Measurements from ENCODE around the gene SPAG16.

SPAG16 gene

GRCh38 chr2:214247531-214247930 is 963.3 kb downstream of the SPAG16 start:
- DNase-seq (ENCODE audit: low read depth in 2 of 2) = no peak

- DNase-seq (ENCODE audit: low read depth in 2 of 2) = no peak
These were observed 970.8 kb downstream of the SPAG16 start for GRCh38 chr2:214255046-214255445.

DNA sequence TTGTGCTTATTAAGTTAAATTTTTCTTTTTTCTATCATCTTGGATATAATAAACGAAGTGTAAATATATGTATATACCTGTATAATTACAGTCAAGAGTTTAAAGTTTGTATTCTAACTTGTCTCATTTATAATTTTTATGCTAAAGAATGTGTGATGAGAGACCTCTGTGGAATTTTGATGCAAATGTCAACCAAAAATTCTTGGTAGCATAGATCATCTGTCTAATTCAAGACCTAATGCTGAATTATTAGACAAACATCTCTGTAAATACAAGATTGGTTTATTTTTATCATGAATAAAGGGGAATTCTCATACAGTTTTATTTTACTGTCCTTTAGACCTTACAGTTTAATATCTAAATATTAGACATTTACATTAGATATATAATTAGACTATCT is 977.4 kb downstream of the SPAG16 start:
- no peak for DNase-seq (ENCODE audit: low read depth in 2 of 2)

- DNase-seq (ENCODE audit: low read depth in 2 of 2) = no peak
These were observed 979.9 kb downstream of the SPAG16 start for GRCh38 chr2:214264171-214264570.

DNA sequence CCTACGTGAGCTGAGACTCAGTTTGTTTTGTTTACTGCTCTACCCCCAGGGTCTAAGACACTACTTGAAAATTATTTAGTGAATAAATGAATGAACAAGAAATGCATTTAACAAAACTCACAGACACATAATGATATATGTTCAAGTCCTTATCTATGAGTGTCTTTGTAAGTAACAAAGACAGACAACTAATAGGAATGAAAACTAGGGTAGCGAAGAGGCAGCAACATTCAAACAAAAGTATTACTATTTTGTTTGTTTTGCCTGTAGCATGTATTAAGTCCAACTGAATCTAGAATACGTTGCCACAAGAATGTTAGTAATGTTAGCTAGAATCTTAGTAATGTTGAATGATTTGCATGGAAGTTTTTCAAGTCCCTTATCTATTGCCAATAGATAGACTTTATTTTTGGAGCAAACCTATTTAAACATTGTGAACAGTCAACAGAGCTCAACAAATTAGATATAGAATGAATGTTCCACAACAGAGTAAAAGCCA is 981.8 kb downstream of the SPAG16 start:
- DNase-seq (ENCODE audit: low read depth in 2 of 2) = no peak

- DNase-seq (ENCODE audit: low read depth in 2 of 2) = no peak
These were observed 993.6 kb downstream of the SPAG16 start for GRCh38 chr2:214277880-214278279.

GRCh38 chr2:214286011-214286410 is 1001.7 kb downstream of the SPAG16 start:
- no peak for DNase-seq (ENCODE audit: low read depth in 2 of 2)

DNA sequence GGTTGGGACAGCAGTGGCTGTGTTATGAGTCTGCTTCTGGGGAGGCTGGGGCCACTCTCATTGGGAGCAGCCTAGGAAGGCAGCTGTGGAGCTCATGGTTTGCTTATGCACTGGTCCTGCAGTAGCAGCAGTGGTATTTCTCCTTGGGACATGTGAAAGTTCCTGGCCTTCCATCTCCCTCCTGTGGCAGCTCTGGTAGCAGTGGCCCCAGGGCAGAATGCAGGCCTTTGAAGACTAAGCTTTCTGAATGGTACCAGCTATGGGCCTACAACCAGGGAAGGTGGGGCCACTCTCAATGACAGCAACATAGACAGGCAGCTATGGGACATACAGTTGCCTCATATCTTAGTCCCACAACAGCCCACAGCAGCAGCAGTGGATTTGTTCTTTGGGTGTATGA is 1009.3 kb downstream of the SPAG16 start:
- no peak for DNase-seq (ENCODE audit: low read depth in 2 of 2)

- no peak for DNase-seq (ENCODE audit: low read depth in 2 of 2)
These were observed 1010.2 kb downstream of the SPAG16 start for GRCh38 chr2:214294426-214294825.

- no peak for DNase-seq (ENCODE audit: low read depth in 2 of 2)
These were observed 1013.2 kb downstream of the SPAG16 start for GRCh38 chr2:214297423-214297822.

DNA sequence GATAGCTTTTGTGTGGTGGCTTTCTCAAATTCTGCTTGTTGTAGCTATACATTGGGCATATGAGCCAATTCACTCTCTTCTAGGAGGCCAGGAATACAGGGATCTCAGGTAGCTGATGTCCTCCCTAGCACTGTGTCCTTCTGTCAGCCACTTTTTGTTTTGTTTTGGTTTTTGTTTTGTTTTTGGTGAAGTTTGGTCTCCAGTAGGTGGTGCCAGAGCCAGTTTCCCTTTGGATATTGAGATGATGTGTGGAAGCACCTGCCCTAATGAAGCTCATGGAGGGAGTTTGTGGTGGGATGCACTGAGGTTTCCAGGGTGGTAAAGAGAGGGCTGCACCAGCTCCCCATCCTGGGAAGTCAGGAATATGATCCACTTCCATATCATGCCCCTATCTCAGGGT is 1026.1 kb downstream of the SPAG16 start:
- no peak for DNase-seq (ENCODE audit: low read depth in 2 of 2)

GRCh38 chr2:214311031-214311533 is 1026.8 kb downstream of the SPAG16 start:
- DNase-seq (ENCODE audit: low read depth in 2 of 2) = no peak

GRCh38 chr2:214311931-214312749 is 1027.9 kb downstream of the SPAG16 start:
- DNase-seq (ENCODE audit: low read depth in 2 of 2) = no peak

- DNase-seq (ENCODE audit: low read depth in 2 of 2) = no peak
These were observed 1031.1 kb downstream of the SPAG16 start for GRCh38 chr2:214315324-214315723.

GRCh38 chr2:214320211-214320610 is 1035.9 kb downstream of the SPAG16 start:
- DNase-seq (ENCODE audit: low read depth in 2 of 2) = no peak

DNA sequence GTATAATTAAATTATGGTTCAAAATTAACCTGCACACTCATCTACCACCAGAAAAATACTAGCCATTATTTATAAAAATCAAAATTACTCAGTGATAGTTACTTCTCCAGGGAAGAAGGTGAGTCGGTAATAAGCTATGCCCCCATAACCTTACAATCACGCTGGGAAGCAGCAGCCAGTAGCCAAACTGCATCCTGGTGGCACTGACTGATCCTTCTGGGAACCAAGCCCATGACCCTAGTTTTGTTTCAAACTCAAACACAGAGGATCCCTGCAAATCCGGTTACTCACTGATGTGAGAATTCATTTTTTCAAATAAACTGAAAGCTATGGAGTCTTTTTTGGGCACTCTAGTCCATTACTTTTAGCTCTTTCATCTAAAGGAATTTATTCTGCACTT is 1038.4 kb downstream of the SPAG16 start:
- no peak for DNase-seq (ENCODE audit: low read depth in 2 of 2)

DNA sequence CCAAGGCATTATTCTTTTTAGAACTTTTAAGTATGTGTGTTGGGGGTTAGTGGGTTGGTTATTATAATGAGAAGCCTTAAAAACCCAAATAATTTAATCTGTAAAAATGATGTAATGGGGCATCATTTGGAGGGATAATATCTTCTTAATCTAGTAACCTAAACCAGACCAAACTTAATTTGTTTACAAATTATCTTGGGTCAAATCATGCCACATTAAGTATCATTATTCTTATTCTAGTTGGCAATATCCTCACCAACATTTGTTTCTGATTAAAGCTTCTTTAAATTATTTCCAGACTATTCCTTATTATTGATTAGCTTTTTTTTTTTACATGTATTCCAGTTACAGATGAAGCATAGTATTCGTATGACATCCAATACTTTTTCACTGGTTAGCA is 1041.1 kb downstream of the SPAG16 start:
- no peak for DNase-seq (ENCODE audit: low read depth in 2 of 2)

DNA sequence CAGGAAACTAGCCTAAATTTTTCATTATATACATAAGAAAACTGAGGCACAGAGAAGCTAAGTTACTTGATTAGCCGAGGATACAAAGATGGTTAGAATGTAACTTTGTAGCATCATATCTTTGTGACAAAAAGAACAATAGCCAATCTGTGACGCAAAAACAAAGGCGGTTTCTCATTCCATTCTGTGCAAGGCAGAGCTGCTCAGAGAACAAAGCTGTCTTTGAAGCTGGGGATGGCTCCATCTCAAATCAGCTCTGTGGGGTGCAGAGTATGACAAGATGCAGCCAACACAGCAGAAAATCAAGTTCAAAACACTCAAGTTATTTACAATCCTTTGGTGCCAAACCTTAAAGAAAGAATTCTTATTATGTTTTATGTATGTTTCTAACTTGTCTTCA is 1044.7 kb downstream of the SPAG16 start:
- DNase-seq (ENCODE audit: low read depth in 2 of 2) = no peak

DNA sequence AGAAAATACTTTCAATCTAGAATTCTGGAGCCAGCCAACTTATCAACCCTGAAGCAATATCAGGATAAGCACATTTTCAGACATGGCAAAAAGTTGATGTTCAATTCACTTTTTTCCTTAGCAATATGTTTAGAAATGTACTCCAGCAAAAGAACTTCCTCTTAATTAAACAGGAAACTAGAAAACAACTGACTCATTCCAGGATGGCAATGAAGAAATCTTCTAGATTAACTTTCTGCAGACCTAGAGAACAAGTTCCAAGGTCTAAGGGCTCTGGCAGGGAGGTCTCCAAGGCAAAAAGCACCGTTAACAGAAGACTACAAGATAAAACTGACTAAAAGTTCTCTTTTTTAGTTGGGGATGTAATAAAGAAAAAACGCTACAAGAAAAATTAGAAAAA is 1057.4 kb downstream of the SPAG16 start:
- DNase-seq (ENCODE audit: low read depth in 2 of 2) = no peak

DNA sequence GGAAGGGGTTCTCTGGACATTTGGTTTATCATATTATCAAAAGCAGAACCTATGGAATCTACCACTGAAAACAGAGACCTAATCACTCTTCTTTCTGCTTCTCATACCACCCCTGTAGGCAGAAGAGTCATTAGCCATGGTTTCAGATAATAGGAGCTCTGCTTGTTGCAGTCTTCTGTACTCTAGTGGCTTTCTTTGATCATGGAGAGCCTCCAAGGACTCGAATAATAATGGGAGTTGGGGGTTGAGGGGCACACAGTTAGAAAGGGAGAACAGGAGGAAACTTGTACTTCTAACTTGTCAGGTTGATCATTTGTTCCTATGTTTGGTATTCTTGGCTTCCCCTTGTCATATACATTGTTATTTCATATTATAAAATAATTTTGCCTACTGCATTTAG is 1074.2 kb downstream of the SPAG16 start:
- no peak for DNase-seq (ENCODE audit: low read depth in 2 of 2)

GRCh38 chr2:214361116-214361515 is 1076.9 kb downstream of the SPAG16 start:
- no peak for DNase-seq (ENCODE audit: low read depth in 2 of 2)

GRCh38 chr2:214365549-214365948 is 1081.3 kb downstream of the SPAG16 start:
- no peak for DNase-seq (ENCODE audit: low read depth in 2 of 2)

GRCh38 chr2:214367171-214367570 is 1082.9 kb downstream of the SPAG16 start:
- DNase-seq (ENCODE audit: low read depth in 2 of 2) = no peak

All from stimulated activated CD4-positive, alpha-beta T cell treated with anti-CD3 and anti-CD28 coated beads, Interleukin-15, amount 100 ng/mL, for 48 hours (primary cell).